NCI-H2196 (cell line): Measurements from ENCODE around the gene ZNF518A.
"Not testable (repeated sequence)": the region's sequence is repeated elsewhere in the genome, so short reads cannot be mapped to it uniquely, and the experiment has no call there.

Experiments
- DNase-seq: peaks from one replicate; lab custom pipeline; 2025; ENCODE audit not compliant: unreplicated experiment; lab: John Stamatoyannopoulos, UW

ZNF518A gene

DNA sequence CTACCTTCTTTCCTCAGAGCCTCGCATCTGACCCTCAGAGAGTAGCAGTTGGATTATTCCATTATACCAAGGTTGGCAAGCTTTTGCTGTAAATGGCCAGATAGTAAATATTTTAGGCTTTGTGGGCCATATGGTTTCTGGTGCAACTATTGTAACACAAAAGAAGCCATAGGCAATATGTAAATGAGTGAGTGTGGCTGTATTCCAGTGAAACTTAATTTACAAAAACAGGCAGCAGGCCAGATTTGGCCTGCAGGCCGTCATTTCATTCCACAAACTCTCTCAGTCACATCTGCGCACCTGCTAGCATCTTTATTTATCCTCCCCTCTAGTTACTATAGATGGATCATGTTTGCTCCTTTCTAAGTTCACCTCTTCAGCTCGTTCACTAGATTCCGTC, 6.7 kb downstream of the ZNF518A start:
- no peak for DNase-seq

DNA sequence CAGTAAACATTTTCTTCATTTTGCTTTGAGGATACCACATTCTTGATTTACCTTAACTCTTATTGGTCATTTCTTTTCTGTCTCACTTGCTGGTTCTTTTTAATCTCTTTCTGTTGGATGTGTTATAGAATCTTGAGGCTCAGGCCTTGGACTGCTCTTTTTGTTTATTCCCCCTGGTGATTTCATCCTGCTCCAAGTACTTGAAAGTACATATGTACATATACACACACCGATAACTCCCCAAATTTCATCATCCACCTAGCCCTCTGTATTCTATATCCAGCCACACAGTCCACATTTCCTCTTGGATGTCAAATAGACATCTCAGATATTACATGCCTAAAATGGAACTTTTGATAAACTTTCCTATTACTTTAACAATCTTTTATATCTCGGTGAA, 7.5 kb downstream of the ZNF518A start:
- no peak for DNase-seq

DNA sequence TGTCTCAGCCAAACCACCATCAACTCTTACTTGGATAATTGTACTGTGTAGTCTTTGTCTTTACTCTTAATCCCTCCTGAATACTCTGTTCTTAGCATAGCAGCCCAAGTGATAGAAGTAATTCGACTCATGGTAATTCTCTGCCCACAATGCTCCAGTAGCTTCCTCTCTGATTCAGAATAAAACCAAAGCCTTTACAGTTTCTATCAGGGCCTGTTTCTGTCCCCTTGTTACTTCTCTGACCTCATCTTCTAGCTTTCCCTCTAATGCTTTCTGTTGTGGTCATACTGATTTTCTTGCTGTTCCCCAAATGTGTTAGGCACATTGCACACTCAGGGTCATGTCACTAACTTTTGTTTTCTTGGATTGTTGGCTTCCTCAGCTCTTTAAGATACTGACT, 8.0 kb downstream of the ZNF518A start:
- no peak for DNase-seq

DNA sequence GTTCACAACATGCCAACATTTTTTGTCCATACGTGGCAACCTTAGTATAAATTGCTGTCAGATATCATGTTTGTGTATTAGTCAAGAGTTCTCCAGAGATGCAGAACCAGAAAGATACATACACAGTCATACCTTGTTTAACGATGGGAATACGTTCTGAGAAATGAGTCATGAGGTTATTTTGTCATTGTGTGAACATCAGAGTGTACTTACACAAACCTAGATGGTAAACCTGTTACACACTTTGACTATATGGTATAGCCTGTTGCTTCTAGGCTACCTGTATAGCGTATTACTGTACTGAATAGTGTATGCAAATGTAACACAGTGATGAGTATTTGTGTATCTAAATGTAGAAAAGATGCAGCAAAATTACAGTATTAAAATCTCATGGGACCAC, 22.3 kb downstream of the ZNF518A start:
- no peak for DNase-seq

DNA sequence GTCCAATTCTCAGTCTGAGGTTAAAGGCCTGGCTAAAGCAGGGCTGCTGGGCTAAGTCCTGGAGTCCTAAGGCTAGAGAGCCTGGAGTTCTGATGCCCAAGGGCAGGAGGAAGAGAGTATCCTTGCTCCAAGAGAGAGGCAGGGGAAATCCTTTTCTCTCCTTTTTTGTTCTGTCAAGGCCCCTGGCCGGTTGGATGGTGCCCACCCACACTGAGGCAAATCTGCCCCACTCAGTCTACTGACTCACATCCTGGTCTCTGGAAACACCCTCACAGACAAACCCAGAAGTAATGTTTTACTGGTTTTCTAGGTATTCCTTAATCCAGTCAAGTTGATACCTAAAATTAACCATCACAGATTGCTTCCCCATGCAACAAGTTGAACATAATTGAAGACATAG, 23.0 kb downstream of the ZNF518A start:
- no peak for DNase-seq

DNA sequence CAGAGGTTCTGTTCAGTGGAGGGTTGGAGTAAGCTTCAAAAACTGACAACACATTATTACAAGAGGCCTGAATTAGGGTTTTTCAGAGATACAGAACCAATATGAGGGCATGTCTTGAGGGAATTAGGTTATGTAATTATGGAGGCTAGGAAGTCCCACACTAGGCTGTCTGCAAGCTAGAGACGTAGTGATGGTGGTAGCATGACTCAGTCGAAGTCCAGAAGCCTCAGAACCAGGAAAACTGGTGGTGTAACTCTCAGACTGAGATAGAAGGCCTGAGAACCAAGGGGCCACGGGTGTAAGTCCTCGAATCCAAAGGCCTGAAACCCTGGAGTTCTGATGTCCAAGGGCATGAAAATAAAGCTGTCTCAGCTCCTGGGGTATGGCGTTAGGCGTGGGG, 35.6 kb downstream of the ZNF518A start:
- DNase-seq = no peak

DNA sequence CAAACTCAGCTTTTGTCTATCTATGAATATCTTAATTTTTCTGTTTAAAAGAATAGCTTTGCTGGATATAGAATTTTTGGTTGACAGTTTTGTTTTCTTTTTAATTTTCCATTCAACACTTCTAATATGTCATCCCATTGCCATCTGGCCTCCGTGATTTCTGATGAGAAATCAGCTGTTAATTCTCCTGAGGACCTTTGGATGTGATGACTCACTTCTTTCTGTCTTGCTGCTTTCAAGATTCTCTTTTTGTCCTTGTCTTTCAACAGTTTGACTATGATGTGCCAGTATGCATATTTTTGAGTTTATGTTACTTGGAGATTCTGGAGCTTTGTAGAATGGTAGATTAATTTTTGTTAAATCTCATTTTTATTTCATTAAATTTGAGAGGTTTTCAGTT, 38.4 kb downstream of the ZNF518A start:
- DNase-seq = no peak

DNA sequence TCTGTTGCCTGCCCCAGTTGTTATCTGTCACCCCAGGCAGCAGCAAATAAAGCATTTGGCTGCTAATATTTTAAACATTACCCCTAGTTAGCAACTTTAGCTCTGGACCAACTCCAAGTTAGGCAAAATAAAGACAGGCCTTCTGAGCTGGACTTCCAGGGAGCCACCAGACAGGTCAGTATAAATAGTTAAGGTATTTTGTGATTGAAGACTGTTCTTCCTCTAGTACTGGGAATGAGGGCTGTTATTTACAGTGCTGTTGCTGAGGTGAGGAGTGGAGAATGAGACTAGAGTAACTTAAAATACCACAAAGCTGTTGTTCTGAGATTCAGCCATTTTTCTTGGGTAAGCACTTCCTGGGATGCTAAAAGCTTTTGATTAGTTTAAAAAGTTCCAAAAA, 40.1 kb downstream of the ZNF518A start:
- no peak for DNase-seq

DNA sequence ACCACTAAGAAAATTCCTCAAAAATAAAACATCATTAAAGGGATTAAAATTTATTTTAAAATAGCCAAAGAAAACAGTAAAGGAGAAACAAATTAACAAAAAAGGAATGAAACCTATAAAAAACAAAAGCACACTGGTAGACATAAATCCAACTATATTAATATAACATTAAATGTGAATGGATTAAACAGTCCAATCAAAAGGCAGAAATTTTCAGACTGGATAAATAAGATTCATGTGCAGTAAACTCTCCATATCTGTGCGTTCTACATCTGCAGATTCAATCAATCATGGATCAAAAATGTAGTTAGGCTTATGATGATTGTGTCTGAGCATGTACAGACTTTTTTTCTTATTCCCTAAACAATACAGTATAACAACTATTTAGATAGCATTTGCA, 42.6 kb downstream of the ZNF518A start:
- DNase-seq = no peak

DNA sequence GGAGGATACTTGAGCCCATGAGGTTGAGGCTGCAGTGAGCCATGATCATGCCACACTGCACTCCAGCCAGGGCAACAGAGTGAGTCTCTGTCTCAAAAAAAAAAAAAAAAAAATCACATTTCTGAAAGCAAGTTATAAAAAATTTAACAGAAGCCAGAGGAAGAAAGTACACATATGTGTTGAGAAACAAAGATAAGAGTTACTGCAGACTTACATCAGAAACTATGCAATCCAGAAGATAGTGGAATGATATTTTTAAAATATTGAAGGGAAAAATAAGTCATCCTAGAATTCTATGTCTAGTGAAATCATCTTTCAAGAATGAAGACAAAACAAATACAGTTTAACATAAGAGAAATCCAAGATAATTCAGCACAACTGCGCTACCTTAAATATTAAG, 46.9 kb downstream of the ZNF518A start:
- DNase-seq = no peak

DNA sequence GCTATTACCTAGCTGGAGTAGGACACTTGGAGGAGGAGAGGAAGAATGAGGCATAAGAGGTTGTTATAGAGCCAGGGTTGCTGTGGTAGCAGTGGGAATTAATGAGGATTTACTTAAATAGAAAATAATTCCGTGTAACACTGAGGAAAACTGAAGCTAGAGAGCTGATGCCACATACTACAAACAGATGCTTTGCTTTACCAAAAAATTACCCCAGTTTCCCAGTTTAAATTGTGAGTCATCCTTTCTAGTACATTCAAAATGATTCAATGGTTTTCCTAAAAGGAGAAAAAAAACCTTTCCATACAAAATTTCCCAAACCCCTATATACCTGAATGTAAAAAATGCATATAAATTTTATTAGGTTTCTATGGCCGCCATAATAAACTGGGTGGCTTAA, 58.3 kb downstream of the ZNF518A start:
- no peak for DNase-seq

DNA sequence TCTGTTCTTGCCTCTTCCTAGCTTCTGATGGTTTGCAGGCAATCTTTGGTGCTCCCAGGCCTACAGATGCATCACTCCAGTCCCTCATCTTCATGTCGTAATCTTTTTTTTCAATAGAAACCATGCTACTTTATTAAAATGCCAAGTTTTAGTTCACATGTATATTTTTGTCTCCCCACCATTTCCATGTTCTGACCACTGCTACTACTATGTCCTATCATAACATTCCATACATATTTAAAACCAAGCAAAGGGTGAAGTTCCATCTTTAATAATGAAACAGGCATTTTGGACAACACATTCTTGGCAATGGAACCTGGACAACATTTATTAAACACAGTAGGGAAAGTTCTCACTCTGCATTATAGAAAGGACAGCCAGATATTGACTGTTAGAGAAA, 58.8 kb downstream of the ZNF518A start:
- DNase-seq = no peak

DNA sequence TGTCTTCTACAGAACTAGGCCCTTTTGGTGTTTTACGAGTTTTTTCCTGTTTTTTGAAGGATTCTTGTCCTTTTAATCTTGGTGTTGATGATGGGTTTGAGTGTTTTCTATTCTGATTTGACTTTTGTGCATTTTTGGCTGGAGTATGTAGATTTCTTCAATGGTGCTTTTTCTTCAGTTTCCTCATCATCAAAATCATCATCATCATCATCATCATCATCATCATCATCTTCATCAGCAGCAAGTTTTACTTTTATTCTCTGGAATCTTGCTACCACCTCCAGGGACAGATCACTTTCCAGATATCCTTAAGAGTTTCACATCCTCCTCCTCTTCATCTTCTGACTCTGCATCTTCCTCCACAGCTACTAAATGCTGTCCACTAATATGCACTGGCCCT, 59.4 kb downstream of the ZNF518A start:
- DNase-seq = not testable (repeated sequence)

DNA sequence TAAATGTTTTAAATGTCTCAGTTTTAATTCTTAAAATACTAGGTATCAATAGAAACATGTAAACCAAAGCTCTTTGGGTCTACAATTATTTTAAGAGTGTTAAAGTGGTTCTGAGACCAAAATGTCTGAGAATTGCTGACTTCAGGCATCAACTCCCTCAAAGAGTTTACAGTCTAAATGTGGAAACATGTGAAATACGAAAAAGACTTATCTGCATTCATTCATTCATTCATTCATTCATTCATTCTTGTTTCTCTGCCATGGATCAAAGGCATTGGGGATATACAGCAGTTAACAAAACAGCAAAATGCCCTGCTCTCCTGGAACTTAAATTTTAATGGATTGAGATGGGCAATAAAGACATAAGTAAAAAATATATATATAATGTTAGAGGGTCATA, 71.4 kb downstream of the ZNF518A start:
- DNase-seq = no peak

DNA sequence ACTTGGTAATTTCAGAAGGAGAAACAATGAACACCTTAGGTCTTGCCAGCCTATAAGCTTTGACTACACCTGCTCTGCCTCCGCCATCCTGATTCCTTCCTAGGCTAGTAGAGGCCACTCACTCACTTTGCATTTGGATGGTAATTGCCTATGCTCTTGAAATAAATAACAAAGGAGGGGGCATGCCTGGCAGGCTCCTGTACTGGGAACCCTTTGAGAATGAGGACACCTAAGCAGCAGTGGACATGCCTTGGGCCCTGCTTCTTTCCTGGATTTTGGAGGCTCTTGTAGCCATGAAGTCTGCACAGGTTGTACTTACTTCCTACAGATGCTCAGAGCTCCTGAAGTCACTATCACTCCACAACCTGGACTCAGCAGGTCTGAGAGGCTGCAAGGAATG, 75.5 kb downstream of the ZNF518A start:
- DNase-seq = no peak

DNA sequence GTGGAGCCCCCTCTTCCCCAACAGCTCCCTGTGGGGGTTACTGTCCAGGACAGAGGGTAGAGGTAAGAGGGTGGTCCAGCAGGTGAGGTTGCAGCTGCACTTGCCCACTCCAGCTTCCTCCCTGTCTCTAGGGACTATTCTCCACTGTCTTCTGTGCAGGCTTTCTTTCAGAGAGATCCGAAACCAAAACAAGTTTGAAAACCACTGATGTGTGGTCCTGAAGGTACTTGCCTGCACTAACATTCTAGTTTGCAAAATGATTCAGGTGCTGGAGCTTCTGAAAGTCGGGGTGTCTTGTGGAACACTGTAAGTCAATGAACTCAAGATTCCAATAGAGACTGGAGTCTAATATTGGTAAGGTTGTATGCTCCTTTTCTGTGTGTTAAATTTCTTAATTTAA, 78.2 kb downstream of the ZNF518A start:
- DNase-seq = no peak

DNA sequence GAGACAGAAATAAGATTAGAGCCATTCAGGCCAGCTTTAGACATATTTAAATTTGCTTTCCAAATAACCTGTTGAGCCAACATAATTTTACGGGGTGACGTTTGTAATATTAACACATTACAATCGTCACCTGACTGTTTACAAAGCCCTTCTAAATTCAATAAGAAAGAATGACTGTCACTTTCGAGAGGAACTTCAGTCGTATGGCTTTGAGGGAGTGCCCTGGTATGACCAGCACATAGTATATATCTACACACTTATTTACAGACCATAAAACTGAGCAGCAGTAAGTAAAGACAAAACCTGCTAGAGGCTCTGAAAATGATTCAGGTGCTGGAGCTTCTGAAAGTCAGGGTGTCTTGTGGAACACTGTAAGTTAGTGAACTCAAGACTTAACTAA, 78.8 kb downstream of the ZNF518A start:
- DNase-seq = no peak

DNA sequence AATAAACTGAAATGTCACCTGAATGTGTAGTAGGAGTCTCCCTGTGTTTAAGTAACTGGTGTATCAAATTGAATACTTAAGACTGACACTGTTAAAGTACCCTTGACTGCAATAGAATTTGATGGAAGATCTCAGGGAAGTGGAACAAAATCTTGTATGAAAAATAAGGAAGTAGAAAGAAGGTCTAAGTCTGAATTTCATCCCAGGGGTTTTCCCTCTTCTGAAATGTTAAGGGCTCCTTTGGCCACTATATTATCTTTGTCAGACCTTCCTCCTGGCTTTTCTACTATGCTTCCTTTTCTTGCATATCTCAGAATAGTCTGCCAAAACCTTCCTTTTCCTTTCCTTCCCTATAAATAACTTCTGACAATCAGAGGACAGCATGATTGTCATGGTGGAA, 81.7 kb downstream of the ZNF518A start:
- no peak for DNase-seq

DNA sequence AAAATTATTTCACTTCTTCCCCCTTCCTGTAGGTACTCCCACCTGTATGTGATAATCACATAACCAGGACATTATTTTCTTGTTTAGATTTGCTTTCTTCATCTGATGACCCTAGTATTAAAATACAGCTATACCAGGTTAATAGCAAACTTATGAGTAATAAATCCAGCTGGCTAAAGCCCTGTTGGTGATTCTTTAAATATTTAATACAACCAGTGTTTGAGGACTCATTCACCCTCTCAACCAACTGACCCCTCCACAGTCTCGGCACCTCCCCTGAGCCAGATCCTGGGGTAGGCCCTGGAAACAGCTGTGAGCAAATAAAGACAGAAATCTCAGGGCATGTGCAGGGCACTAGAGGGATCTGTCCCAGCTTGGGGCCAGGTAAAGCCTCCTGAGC, 82.8 kb downstream of the ZNF518A start:
- DNase-seq = no peak
